Measurements from ENCODE around the gene PPIE. TPM values are rescaled to one million over a fixed set of nuclear protein-coding genes. Genes with fewer than 3 reads are reported as not detected.
A peak's percentile ranks its signal among the peaks of the same experiment; 100 is the strongest.
"Not testable (repeated sequence)": the region's sequence is repeated elsewhere in the genome, so short reads cannot be mapped to it uniquely, and the experiment has no call there.

PPIE gene
- total RNA-seq, 3 donors from 2014 or later (not counting 1 experiment from before 2014, with no cell fraction given), result 44.3 to 62.8 (median 59.8) TPM

GRCh38 chr1:39776400-39776713 is 37.7 kb downstream of the PPIE start:
- intact Hi-C loops (cut with micrococcal nuclease), result no loop called here
- Histone ChIP-seq H3K4me3 (ENCODE audit: low read length) (no peak overlapping the region), H3K36me3 (ENCODE audit: control insufficient read depth, insufficient read depth, low read length) (no peaks in the 10 kb centered on the region), H3K4me1 (ENCODE audit: control insufficient read depth, insufficient read depth, low read length) (peaks cover 16% of the 10 kb centered on the region), H3K27me3 (ENCODE audit: control insufficient read depth, insufficient read depth, low read length) (no peaks in the 10 kb centered on the region), H3K9me3 (ENCODE audit: control insufficient read depth, insufficient read depth, low read length) (no peaks in the 10 kb centered on the region), H3K27ac (ENCODE audit: low read length) (peak overlapping the region; percentile 25)
- Mint-ChIP-seq H3K4me3 (peak overlapping the region; percentile 42), H3K27ac (peak overlapping the region; percentile 67 to 73), H3K9me3 (no peaks in the 10 kb centered on the region), H3K4me1 (peaks cover 5 to 18% of the 10 kb centered on the region in 2 donors), H3K27me3 (ENCODE audit: low read depth in 2 of 2) (no peaks in the 10 kb centered on the region), H3K36me3 (no peaks in the 10 kb centered on the region)
- peak; percentile 33 to 49 (median 38) for ATAC-seq
- 24% methylated on average over 11 of the region's 12 CpGs for WGBS (ENCODE audit: insufficient coverage)
- TF ChIP-seq, protein P1, sequence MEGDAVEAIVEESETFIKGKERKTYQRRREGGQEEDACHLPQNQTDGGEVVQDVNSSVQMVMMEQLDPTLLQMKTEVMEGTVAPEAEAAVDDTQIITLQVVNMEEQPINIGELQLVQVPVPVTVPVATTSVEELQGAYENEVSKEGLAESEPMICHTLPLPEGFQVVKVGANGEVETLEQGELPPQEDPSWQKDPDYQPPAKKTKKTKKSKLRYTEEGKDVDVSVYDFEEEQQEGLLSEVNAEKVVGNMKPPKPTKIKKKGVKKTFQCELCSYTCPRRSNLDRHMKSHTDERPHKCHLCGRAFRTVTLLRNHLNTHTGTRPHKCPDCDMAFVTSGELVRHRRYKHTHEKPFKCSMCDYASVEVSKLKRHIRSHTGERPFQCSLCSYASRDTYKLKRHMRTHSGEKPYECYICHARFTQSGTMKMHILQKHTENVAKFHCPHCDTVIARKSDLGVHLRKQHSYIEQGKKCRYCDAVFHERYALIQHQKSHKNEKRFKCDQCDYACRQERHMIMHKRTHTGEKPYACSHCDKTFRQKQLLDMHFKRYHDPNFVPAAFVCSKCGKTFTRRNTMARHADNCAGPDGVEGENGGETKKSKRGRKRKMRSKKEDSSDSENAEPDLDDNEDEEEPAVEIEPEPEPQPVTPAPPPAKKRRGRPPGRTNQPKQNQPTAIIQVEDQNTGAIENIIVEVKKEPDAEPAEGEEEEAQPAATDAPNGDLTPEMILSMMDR (IDR thresholded peaks at IDR 0.05), result no peak
- DNase-seq, result no peak

DNA sequence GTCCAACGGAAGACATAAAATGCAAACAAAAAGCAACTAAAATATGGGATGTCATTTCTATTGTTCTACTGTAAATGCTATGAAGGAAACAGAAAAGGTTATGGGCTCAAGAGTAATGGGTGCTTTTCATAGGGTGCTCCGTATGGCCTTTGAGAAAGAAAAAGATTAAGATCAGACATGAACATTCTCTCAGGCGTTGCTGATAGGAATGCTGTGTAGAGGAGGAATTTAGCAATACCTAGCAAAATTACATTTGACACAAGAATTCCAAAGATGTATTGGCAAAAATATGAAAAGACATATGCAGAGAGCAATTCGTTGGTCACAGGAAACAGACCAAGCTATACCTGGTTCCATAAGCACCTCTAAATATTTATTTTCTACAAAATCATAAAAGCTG is 38.2 kb downstream of the PPIE start:
- no peaks in the 10 kb centered on the region for H3K27me3 Mint-ChIP-seq (ENCODE audit: low read depth in 2 of 2)
- no peaks in the 10 kb centered on the region for H3K9me3 Mint-ChIP-seq
- no peaks in the 10 kb centered on the region for H3K36me3 Mint-ChIP-seq
- peaks cover 5 to 18% of the 10 kb centered on the region in 2 donors for H3K4me1 Mint-ChIP-seq
- H3K4me3 ChIP-seq (ENCODE audit: low read length), result no peak overlapping the region
- H3K9me3 ChIP-seq (ENCODE audit: control insufficient read depth, insufficient read depth, low read length), result no peaks in the 10 kb centered on the region
- no peaks in the 10 kb centered on the region for H3K36me3 ChIP-seq (ENCODE audit: control insufficient read depth, insufficient read depth, low read length)
- intact Hi-C loops (cut with micrococcal nuclease), result no loop called here
- no peak overlapping the region for H3K27ac Mint-ChIP-seq
- TF ChIP-seq, protein P1 (IDR thresholded peaks at IDR 0.05), result no peak
- DNase-seq (no peak), ATAC-seq (no peak)
- H3K4me3 Mint-ChIP-seq, result no peak overlapping the region
- no peak overlapping the region for H3K27ac ChIP-seq (ENCODE audit: low read length)
- WGBS (ENCODE audit: insufficient coverage), result 87% methylated on average over 3 of the region's 4 CpGs
- H3K27me3 ChIP-seq (ENCODE audit: control insufficient read depth, insufficient read depth, low read length), result no peaks in the 10 kb centered on the region
- H3K4me1 ChIP-seq (ENCODE audit: control insufficient read depth, insufficient read depth, low read length), result peaks cover 16% of the 10 kb centered on the region

- H3K27ac Mint-ChIP-seq, result no peak overlapping the region
- no peaks in the 10 kb centered on the region for H3K9me3 Mint-ChIP-seq
- ATAC-seq, result no peak
- no peaks in the 10 kb centered on the region for H3K36me3 Mint-ChIP-seq
- TF ChIP-seq, protein P1 (IDR thresholded peaks at IDR 0.05), result no peak
- Histone ChIP-seq H3K4me1 (ENCODE audit: control insufficient read depth, insufficient read depth, low read length) (peaks cover 16% of the 10 kb centered on the region), H3K4me3 (ENCODE audit: low read length) (no peak overlapping the region), H3K36me3 (ENCODE audit: control insufficient read depth, insufficient read depth, low read length) (no peaks in the 10 kb centered on the region), H3K9me3 (ENCODE audit: control insufficient read depth, insufficient read depth, low read length) (no peaks in the 10 kb centered on the region), H3K27me3 (ENCODE audit: control insufficient read depth, insufficient read depth, low read length) (no peaks in the 10 kb centered on the region), H3K27ac (ENCODE audit: low read length) (no peak overlapping the region)
- H3K27me3 Mint-ChIP-seq (ENCODE audit: low read depth in 2 of 2), result no peaks in the 10 kb centered on the region
- DNase-seq, result no peak
- H3K4me1 Mint-ChIP-seq, result peaks cover 5 to 18% of the 10 kb centered on the region in 2 donors
- 91% methylated on average over 4 of the region's 4 CpGs for WGBS (ENCODE audit: insufficient coverage)
- H3K4me3 Mint-ChIP-seq, result no peak overlapping the region
- intact Hi-C loops (cut with micrococcal nuclease), result no loop called here
Observed at GRCh38 chr1:39777306-39777705, 38.6 kb downstream of the PPIE start.

DNA sequence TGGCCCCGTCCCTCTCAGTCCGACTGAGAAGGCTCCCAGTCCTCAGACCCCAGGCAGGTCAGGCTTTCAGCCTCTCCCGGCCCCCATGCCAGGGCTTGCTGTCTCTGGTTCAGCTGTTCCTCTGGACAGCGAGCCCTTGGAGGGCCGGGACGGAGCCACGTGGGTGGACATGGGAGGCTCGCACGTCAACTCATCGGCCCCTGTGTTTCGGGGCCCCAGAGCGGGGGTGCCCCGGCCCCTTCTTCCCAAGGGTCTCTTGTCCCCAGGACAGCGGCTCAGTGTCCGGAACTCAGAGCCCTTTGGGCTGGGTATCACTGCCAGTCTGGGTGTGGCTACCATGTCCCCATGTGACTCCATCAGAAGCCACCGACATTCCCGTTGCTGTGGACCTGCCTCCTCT is 39.2 kb downstream of the PPIE start:
- H3K27ac Mint-ChIP-seq; H3K4me3 Mint-ChIP-seq; H3K27ac ChIP-seq (ENCODE audit: low read length); H3K36me3 Mint-ChIP-seq; DNase-seq; H3K4me3 ChIP-seq (ENCODE audit: low read length); H3K27me3 ChIP-seq (ENCODE audit: control insufficient read depth, insufficient read depth, low read length); intact Hi-C loops (cut with micrococcal nuclease); H3K27me3 Mint-ChIP-seq (ENCODE audit: low read depth in 2 of 2); H3K9me3 Mint-ChIP-seq; H3K36me3 ChIP-seq (ENCODE audit: control insufficient read depth, insufficient read depth, low read length); H3K9me3 ChIP-seq (ENCODE audit: control insufficient read depth, insufficient read depth, low read length); ATAC-seq: not testable (repeated sequence)
- WGBS (ENCODE audit: insufficient coverage), result 96% methylated on average over 12 of the region's 17 CpGs
- H3K4me1 ChIP-seq (ENCODE audit: control insufficient read depth, insufficient read depth, low read length), result peaks cover 16% of the 10 kb centered on the region
- peaks cover 5 to 18% of the 10 kb centered on the region in 2 donors for H3K4me1 Mint-ChIP-seq

GRCh38 chr1:39778463-39779099 is 39.9 kb downstream of the PPIE start:
- H3K4me1 ChIP-seq (ENCODE audit: control insufficient read depth, insufficient read depth, low read length), result peaks cover 16% of the 10 kb centered on the region
- H3K4me3 Mint-ChIP-seq; H3K27me3 Mint-ChIP-seq (ENCODE audit: low read depth in 2 of 2); ATAC-seq; DNase-seq; H3K27me3 ChIP-seq (ENCODE audit: control insufficient read depth, insufficient read depth, low read length); H3K27ac ChIP-seq (ENCODE audit: low read length); H3K4me3 ChIP-seq (ENCODE audit: low read length); H3K36me3 Mint-ChIP-seq; H3K9me3 Mint-ChIP-seq; H3K36me3 ChIP-seq (ENCODE audit: control insufficient read depth, insufficient read depth, low read length); intact Hi-C loops (cut with micrococcal nuclease); H3K27ac Mint-ChIP-seq; H3K9me3 ChIP-seq (ENCODE audit: control insufficient read depth, insufficient read depth, low read length): not testable (repeated sequence)
- WGBS (ENCODE audit: insufficient coverage), result 91% methylated on average over 11 of the region's 12 CpGs
- peaks cover 5 to 18% of the 10 kb centered on the region in 2 donors for H3K4me1 Mint-ChIP-seq

Data from natural killer cell (primary cell).